Neutrophil (primary cell): Measurements from ENCODE around the gene CCDC142.

Source experiments
- H3K27ac ChIP-seq: fragments of 200-600 bp; sonication (generic); 2 replicates; pipeline ENCODE4 v1.5.1; 2016; ENCODE audit warnings: mild to moderate bottlenecking, moderate library complexity
- H3K27me3 ChIP-seq: fragments of 200-600 bp; sonication (generic); 2 replicates; pipeline ENCODE4 v1.6.0; 2016; ENCODE audit warnings: mild to moderate bottlenecking
- H3K36me3 ChIP-seq: fragments of 200-600 bp; sonication (generic); 2 replicates; pipeline ENCODE4 v1.5.1; 2017
- H3K4me1 ChIP-seq, 2 experiments: fragments of 200-600 bp in 1 of 2; sonication (generic) in 1 of 2; 1 replicate in 1 of 2; 2 replicates in 1 of 2; pipeline versions ENCODE4 v1.5.1 to v1.6.1; 2013 to 2016; ENCODE audit warnings: low read depth in 1 of 2, low read length in 1 of 2, mild to moderate bottlenecking in 1 of 2, moderate library complexity in 1 of 2; ENCODE audit not compliant: control insufficient read depth in 1 of 2, insufficient read depth in 1 of 2
- H3K4me3 ChIP-seq, 2 experiments: fragments of 200-600 bp in 1 of 2; sonication (generic) in 1 of 2; 1 replicate in 1 of 2; 2 replicates in 1 of 2; pipeline ENCODE4 v1.5.1; 2013 to 2016; ENCODE audit warnings: low read depth in 1 of 2, low read length in 1 of 2, mild to moderate bottlenecking in 1 of 2, moderate library complexity in 1 of 2
- H3K9me3 ChIP-seq: fragments of 200-600 bp; sonication (generic); 2 replicates; pipeline ENCODE4 v1.5.1; 2016
- CTCF ChIP-seq: fragments of 200-600 bp; sonication (generic); IDR thresholded peaks from 2 replicates; pipeline ENCODE4 v1.5.1; 2016; ENCODE audit warnings: antibody characterized with exemption

Gene CCDC142

GRCh38 chr2:74430502-74430901 is 52.3 kb downstream of the CCDC142 start:
- H3K4me3 ChIP-seq = no peak overlapping the region
- no peaks in the 10 kb centered on the region for H3K4me1 ChIP-seq
- no peak overlapping the region for H3K27ac ChIP-seq
- TF ChIP-seq CTCF = no peak
- no peaks in the 10 kb centered on the region for H3K27me3 ChIP-seq
- no peaks in the 10 kb centered on the region for H3K9me3 ChIP-seq
- H3K36me3 ChIP-seq = no peaks in the 10 kb centered on the region

GRCh38 chr2:74429487-74430451 is 53.0 kb downstream of the CCDC142 start:
- Histone ChIP-seq H3K36me3 (no peaks in the 10 kb centered on the region), H3K4me1 (no peaks in the 10 kb centered on the region), H3K27ac (no peak overlapping the region)

GRCh38 chr2:74428675-74429074 is 54.1 kb downstream of the CCDC142 start:
- TF ChIP-seq CTCF = no peak
- H3K4me3 ChIP-seq = no peak overlapping the region
- H3K36me3 ChIP-seq = no peaks in the 10 kb centered on the region
- H3K4me1 ChIP-seq = no peaks in the 10 kb centered on the region
- no peak overlapping the region for H3K27ac ChIP-seq
- no peaks in the 10 kb centered on the region for H3K27me3 ChIP-seq
- no peaks in the 10 kb centered on the region for H3K9me3 ChIP-seq

More at GRCh38 chr2:74429487-74430451, 53.0 kb downstream of the CCDC142 start:
- no peak for TF ChIP-seq CTCF
- no peaks in the 10 kb centered on the region for H3K9me3 ChIP-seq
- no peak overlapping the region for H3K4me3 ChIP-seq
- no peaks in the 10 kb centered on the region for H3K27me3 ChIP-seq

- no peak for TF ChIP-seq CTCF
- H3K4me3 ChIP-seq = no peak overlapping the region
- H3K27me3 ChIP-seq = peaks cover 10% of the 10 kb centered on the region
- H3K36me3 ChIP-seq = no peaks in the 10 kb centered on the region
- H3K27ac ChIP-seq = no peak overlapping the region
- H3K4me1 ChIP-seq = no peaks in the 10 kb centered on the region
- no peaks in the 10 kb centered on the region for H3K9me3 ChIP-seq
These were observed 55.2 kb downstream of the CCDC142 start for GRCh38 chr2:74427551-74427950.

- Histone ChIP-seq H3K4me3 (no peak overlapping the region), H3K36me3 (no peaks in the 10 kb centered on the region), H3K27ac (no peak overlapping the region), H3K27me3 (peaks cover 23% of the 10 kb centered on the region), H3K9me3 (no peaks in the 10 kb centered on the region), H3K4me1 (peaks cover 8 to 9% of the 10 kb centered on the region in 2 experiments)
- no peak for TF ChIP-seq CTCF
These were observed 56.5 kb downstream of the CCDC142 start for GRCh38 chr2:74426181-74426758.
